NB4 (cell line): ENCODE measurements around the gene DOCK4.

ENCODE experiments used
- DNase-seq: peaks from one replicate; pipeline ENCODE4 v3.0.0; 2010; ENCODE audit warnings: low read depth
- H3K4me3 ChIP-seq: one replicate; pipeline ENCODE4 v1.5.1; 2011; ENCODE audit warnings: mild to moderate bottlenecking, low read depth, low read length, moderate library complexity
- MAX ChIP-seq: IDR thresholded peaks from 2 replicates; pipeline ENCODE4 v1.6.1; 2011; ENCODE audit warnings: low read depth, low read length
- MYC ChIP-seq: IDR thresholded peaks from 2 replicates; pipeline ENCODE4 v1.6.1; 2011; ENCODE audit warnings: low read depth, low read length
- POLR2A ChIP-seq: IDR thresholded peaks from 2 replicates; pipeline ENCODE4 v1.6.1; 2011; ENCODE audit warnings: mild to moderate bottlenecking; ENCODE audit not compliant: insufficient read length; ENCODE audit errors: extremely low read depth
- TF ChIP-seq, protein P1 (sequence below): IDR thresholded peaks from one replicate; pipeline ENCODE4 v1.5.1; 2012; ENCODE audit warnings: low read depth, low read length

DOCK4 gene

DNA sequence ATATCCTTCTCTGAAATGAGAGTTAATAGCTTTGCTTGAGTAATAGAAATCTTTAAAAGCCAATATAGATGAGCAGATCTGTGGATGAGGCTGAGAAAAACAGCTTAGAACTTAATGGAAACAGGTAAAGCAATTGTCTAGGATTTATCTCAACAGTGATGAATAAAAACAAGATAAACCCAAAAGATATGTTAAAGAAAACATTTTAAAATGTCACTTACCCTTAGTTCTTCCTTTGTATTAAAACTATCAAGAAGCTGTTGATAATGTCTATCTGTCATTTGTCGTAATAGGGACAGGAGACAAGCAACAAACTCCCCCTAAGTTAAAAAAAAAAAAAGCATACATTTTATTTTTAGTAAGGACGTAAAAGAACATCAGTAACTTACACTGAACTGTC lies 371.8 kb downstream of the DOCK4 start:
- DNase-seq, result no peak
- TF ChIP-seq MYC (no peak), MAX (no peak), POLR2A (no peak)
- TF ChIP-seq, protein P1, sequence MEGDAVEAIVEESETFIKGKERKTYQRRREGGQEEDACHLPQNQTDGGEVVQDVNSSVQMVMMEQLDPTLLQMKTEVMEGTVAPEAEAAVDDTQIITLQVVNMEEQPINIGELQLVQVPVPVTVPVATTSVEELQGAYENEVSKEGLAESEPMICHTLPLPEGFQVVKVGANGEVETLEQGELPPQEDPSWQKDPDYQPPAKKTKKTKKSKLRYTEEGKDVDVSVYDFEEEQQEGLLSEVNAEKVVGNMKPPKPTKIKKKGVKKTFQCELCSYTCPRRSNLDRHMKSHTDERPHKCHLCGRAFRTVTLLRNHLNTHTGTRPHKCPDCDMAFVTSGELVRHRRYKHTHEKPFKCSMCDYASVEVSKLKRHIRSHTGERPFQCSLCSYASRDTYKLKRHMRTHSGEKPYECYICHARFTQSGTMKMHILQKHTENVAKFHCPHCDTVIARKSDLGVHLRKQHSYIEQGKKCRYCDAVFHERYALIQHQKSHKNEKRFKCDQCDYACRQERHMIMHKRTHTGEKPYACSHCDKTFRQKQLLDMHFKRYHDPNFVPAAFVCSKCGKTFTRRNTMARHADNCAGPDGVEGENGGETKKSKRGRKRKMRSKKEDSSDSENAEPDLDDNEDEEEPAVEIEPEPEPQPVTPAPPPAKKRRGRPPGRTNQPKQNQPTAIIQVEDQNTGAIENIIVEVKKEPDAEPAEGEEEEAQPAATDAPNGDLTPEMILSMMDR, result no peak
- no peak overlapping the region for H3K4me3 ChIP-seq

DNA sequence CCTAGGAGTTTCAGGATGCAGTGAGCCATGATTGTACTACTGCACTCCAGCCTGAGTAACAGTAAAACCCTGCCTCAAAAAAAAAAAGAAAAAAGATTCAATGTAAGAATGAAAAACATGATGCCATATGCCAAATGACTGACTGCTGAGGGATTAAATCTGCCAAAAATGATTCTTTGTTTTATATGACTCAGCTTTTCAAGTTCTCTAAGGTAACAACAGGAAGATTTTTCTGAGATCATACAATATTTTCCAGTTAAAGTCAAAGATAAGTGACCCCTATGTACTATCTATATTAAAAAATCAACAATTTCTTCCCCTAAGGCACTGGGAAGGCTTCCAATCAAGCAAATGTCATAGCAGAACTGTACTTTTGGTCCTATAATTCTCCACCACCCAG lies 372.7 kb downstream of the DOCK4 start:
- no peak overlapping the region for H3K4me3 ChIP-seq
- DNase-seq, result no peak
- no peak for TF ChIP-seq MYC
- TF ChIP-seq POLR2A, result no peak

DNA sequence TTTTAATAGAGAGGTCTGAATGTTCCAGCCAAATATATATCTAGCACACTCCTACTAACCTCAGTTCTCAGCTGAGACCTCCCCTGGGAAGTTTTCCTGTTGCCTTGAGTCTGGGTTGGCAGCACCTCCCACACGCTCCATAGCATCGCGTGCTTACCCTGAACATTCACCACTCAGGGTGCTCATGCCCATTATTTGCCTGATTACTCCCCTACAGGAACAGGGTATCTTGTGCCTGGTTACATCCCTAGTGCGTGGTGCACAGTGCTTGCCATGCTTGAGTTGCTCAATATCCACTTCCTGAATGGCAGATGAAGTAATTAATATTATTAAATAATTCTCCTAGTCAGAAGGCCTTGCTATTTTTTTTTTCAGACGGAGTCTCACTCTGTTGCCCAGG lies 374.0 kb downstream of the DOCK4 start:
- no peak overlapping the region for H3K4me3 ChIP-seq
- TF ChIP-seq MYC (no peak), MAX (no peak), POLR2A (no peak)
- TF ChIP-seq, protein P1, result no peak
- DNase-seq, result no peak

GRCh38 chr7:111829221-111829620 lies 377.0 kb downstream of the DOCK4 start:
- H3K4me3 ChIP-seq, result no peak overlapping the region
- TF ChIP-seq, protein P1, result no peak
- TF ChIP-seq POLR2A (no peak), MAX (no peak), MYC (no peak)
- no peak for DNase-seq

- no peak overlapping the region for H3K4me3 ChIP-seq
- no peak for TF ChIP-seq MYC
- TF ChIP-seq POLR2A, result no peak
- TF ChIP-seq MAX, result no peak
- TF ChIP-seq, protein P1, result no peak
- no peak for DNase-seq
These were observed 378.2 kb downstream of the DOCK4 start for GRCh38 chr7:111827863-111828504.

- no peak overlapping the region for H3K4me3 ChIP-seq
- TF ChIP-seq POLR2A, result no peak
- no peak for TF ChIP-seq MYC
- TF ChIP-seq MAX, result no peak
- TF ChIP-seq, protein P1, result no peak
- no peak for DNase-seq
These were observed 381.2 kb downstream of the DOCK4 start for GRCh38 chr7:111825046-111825445.
